ENCODE data around the gene LYRM4. TPM values are rescaled to one million over a fixed set of nuclear protein-coding genes. Genes with fewer than 3 reads are reported as not detected.

The LYRM4 gene
- total and polyA plus RNA-seq, 9 of the 15 experiments (the other 6 are each of a cell fraction or from before 2014, with no cell fraction given): 24.2 to 69.4 (median 41.8) TPM

- Histone ChIP-seq H3K9ac (ENCODE audit: insufficient read depth in 1 of 2, low read depth in 2 of 2, low read length in 2 of 2) (no peak overlapping the region), H3K79me2 (ENCODE audit: control insufficient read depth, insufficient read depth, low read length) (no peaks in the 10 kb centered on the region), H3K36me3 (ENCODE audit: control insufficient read depth, insufficient read depth, low read length) (no peaks in the 10 kb centered on the region), H3K27ac (ENCODE audit: extremely low read depth, low read depth, low read length) (no peak overlapping the region), H3K27me3 (ENCODE audit: control insufficient read depth in 2 of 2, insufficient read depth in 2 of 2, low read length in 2 of 2) (no peaks in the 10 kb centered on the region), H3K9me1 (ENCODE audit: control insufficient read depth, insufficient read depth, low read length) (no peaks in the 10 kb centered on the region), H2AFZ (ENCODE audit: low read depth, low read length) (no peak overlapping the region), H4K20me1 (replicated peaks; ENCODE audit: control insufficient read depth, insufficient read depth, low read length) (no peaks in the 10 kb centered on the region; the same call in 1 of the 2 replicates), H3K4me1 (replicated peaks in 1 of 2; ENCODE audit: control insufficient read depth in 2 of 2, insufficient read depth in 2 of 2, low read length in 2 of 2) (no peaks in the 10 kb centered on the region), H3K4me2 (ENCODE audit: insufficient read depth, low read length) (no peak overlapping the region), H3K4me3 (no peak overlapping the region), H3K9me3 (replicated peaks; ENCODE audit: control insufficient read depth, insufficient read depth, low read depth, low read length) (no peaks in the 10 kb centered on the region)
- DNase-seq (ENCODE audit: extremely low read depth in 1 of 4, low spot score in 3 of 4) (no peak), ATAC-seq (no peak), FAIRE-seq (no peak)
- no TSS peak for BruUV-seq (replicated peaks)
- WGBS (ENCODE audit: insufficient coverage, low coverage, missing lambda C conversion rate): 67% methylated on average over 6 of the region's 6 CpGs
- in situ Hi-C loops (cut with MboI) (loop anchor here (25.0 kb wide), 1 partner anchor 1387 kb away; no protein-coding TSS in a partner anchor), intact Hi-C loops (cut with micrococcal nuclease) (no loop called here)
- TF ChIP-seq POLR3A (IDR thresholded peaks at IDR 0.05; ENCODE audit: borderline replicate concordance, extremely low read depth, insufficient read depth, insufficient read length) (no peak), SMARCE1 (IDR thresholded peaks at IDR 0.05) (no peak), MYNN (IDR thresholded peaks at IDR 0.05) (no peak), MYNN (CRISPR knock-in tag; IDR thresholded peaks at IDR 0.05) (no peak), KLF10 (CRISPR knock-in tag; IDR thresholded peaks at IDR 0.05) (no peak), PYGO2 (tag; IDR thresholded peaks at IDR 0.05) (no peak), SNAPC5 (CRISPR knock-in tag; IDR thresholded peaks at IDR 0.05) (no peak)
- CTCF ChIA-PET (ENCODE audit: low intra/inter-chr PET ratio): no interaction called here
- POLR2A ChIA-PET: interaction anchor here (0.8 kb wide), 1 partner anchor 16 kb away, joined by 3 read pairs; no protein-coding TSS in a partner anchor
Measured at GRCh38 chr6:5149891-5150290, 110.9 kb downstream of the LYRM4 start.

Measured in K562 (cell line).